K562 (cell line): Measurements from ENCODE around the gene TNNT2. TPM values are rescaled to one million over a fixed set of nuclear protein-coding genes. Genes with fewer than 3 reads are reported as not detected.

Experiments
- BRF2 ChIP-seq: IDR thresholded peaks from 3 replicates; pipeline ENCODE4 v1.6.1; 2011; ENCODE audit warnings: borderline replicate concordance, mild to moderate bottlenecking; ENCODE audit not compliant: insufficient read length, insufficient read depth
- CEBPB ChIP-seq: fragments of 450-650 bp; IDR thresholded peaks from 2 replicates; pipeline ENCODE4 v1.6.1; 2016; ENCODE audit warnings: missing genetic modification characterization, missing compliant biosample characterization
- NFE2 ChIP-seq: IDR thresholded peaks from 2 replicates; pipeline ENCODE4 v1.6.1; 2014; ENCODE audit warnings: antibody characterized with exemption, low read depth
- RHOXF2B ChIP-seq: fragments of 250-450 bp; sonication (Bioruptor Pico); conservative IDR thresholded peaks from 2 replicates; pipeline ENCODE4 v1.5.1; 2021
- SLC30A9 ChIP-seq: fragments of 250-450 bp; sonication (Bioruptor Pico); IDR thresholded peaks from 2 replicates; pipeline ENCODE4 v1.8.0; 2022; ENCODE audit warnings: mild to moderate bottlenecking, moderate library complexity
- SMARCC2 ChIP-seq: fragments of 450-650 bp; IDR thresholded peaks from 2 replicates; pipeline ENCODE4 v1.6.1; 2017; ENCODE audit warnings: antibody characterized with exemption, moderate library complexity, mild to moderate bottlenecking, low read depth
- STAT5B ChIP-seq: fragments of 250-450 bp; sonication (Bioruptor Pico); IDR thresholded peaks from 2 replicates; pipeline ENCODE4 v1.8.0; 2021; ENCODE audit warnings: mild to moderate bottlenecking, inconsistent platforms
- TAF7 ChIP-seq: fragments of 450-650 bp; IDR thresholded peaks from 2 replicates; pipeline ENCODE4 v1.6.1; 2016; ENCODE audit warnings: missing genetic modification characterization, missing compliant biosample characterization
- ZMIZ1 ChIP-seq, 2 experiments: fragments of 150-350 bp in 1 of 2; IDR thresholded peaks; 2 replicates each; pipeline ENCODE4 v1.6.1; 2012 to 2016; ENCODE audit warnings: low read depth in 2 of 2, low read length in 2 of 2, mild to moderate bottlenecking in 1 of 2, moderate library complexity in 1 of 2
- polyA plus RNA-seq, 8 experiments: library from polyadenylated mRNA; depleted of rRNA in 4 of 8; stranded (reverse) in 5 of 8; unstranded in 3 of 8; fragments of >200 nt; fragmentation: Nextera tagmentation in 2 of 8; fragmentation: Illumina TruSeq in 1 of 8; extraction: Ambion mirVana in 2 of 8; extraction: Trizol in 1 of 8; gene quantifications; 2 replicates each; pipeline versions ENCODE4 v1.2.1 to v1.2.3, GENCODE V29; 2011 to 2014; ENCODE audit warnings: inconsistent platforms in 1 of 8, missing spikeins in 1 of 8
- total RNA-seq, 7 experiments: library from RNA; depleted of rRNA in 6 of 7; stranded (reverse); fragments of >200 nt in 6 of 7; fragmentation: Illumina TruSeq in 2 of 7; extraction: Trizol in 2 of 7; gene quantifications; 2 replicates each; pipeline versions ENCODE4 v1.2.1 to v1.2.3, GENCODE V29; 2011 to 2021; ENCODE audit warnings: low replicate concordance in 1 of 7
- TF ChIP-seq, protein P1 (sequence below): fragments of 250-450 bp; sonication (Bioruptor Pico); IDR thresholded peaks from 2 replicates; pipeline ENCODE4 v1.6.1; 2021; ENCODE audit warnings: mild to moderate bottlenecking

TNNT2 gene
- total and polyA plus RNA-seq, 9 of the 15 experiments (the other 6 are each of a cell fraction or from before 2014, with no cell fraction given), result not detected

GRCh38 chr1:201379733-201380242 is 2.3 kb upstream of the TNNT2 start (continued):
- TF ChIP-seq BRF2, result no peak
- no peak for TF ChIP-seq ZMIZ1 (IDR thresholded peaks at IDR 0.05; ENCODE audit: low read depth in 2 of 2, low read length in 2 of 2)
- no peak for TF ChIP-seq STAT5B (CRISPR knock-in tag)
- no peak for TF ChIP-seq TAF7 (tag)
- TF ChIP-seq CEBPB (tag), result no peak
- no peak for TF ChIP-seq RHOXF2B (CRISPR knock-in tag)
- TF ChIP-seq, protein P1, sequence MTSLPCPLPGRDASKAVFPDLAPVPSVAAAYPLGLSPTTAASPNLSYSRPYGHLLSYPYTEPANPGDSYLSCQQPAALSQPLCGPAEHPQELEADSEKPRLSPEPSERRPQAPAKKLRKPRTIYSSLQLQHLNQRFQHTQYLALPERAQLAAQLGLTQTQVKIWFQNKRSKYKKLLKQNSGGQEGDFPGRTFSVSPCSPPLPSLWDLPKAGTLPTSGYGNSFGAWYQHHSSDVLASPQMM (CRISPR knock-in tag), result no peak
- TF ChIP-seq SLC30A9 (CRISPR knock-in tag), result no peak
- no peak for TF ChIP-seq SMARCC2
- no peak for TF ChIP-seq NFE2
- TF ChIP-seq, all 486 proteins: peak for 0
